ENCODE measurements around the gene FOCAD. TPM values are rescaled to one million over a fixed set of nuclear protein-coding genes. Genes with fewer than 3 reads are reported as not detected.

Gene FOCAD
- total and polyA plus RNA-seq, 10 of the 15 experiments (the other 5 are each of a cell fraction or from before 2014, with no cell fraction given), result 13.7 to 93.0 (median 41.8) TPM

GRCh38 chr9:20853866-20854265, 169.8 kb downstream of the FOCAD start:
- FAIRE-seq, result no peak
- Histone ChIP-seq H2AFZ (ENCODE audit: control insufficient read depth, low read depth, low read length) (no peak overlapping the region), H4K20me1 (ENCODE audit: control insufficient read depth, insufficient read depth) (no peaks in the 10 kb centered on the region), H3K27me3 (replicated peaks in 1 of 2; ENCODE audit: control insufficient read depth in 2 of 2, insufficient read depth in 2 of 2, low read length in 1 of 2) (no peaks in the 10 kb centered on the region), H3K36me3 (ENCODE audit: control insufficient read depth in 2 of 2, insufficient read depth in 2 of 2, low read length in 1 of 2) (no peaks in the 10 kb centered on the region), H3K4me2 (ENCODE audit: control insufficient read depth, insufficient read depth) (no peak overlapping the region), H3K4me3 (no peak overlapping the region), H3K79me2 (ENCODE audit: control insufficient read depth, insufficient read depth, low read length) (no peaks in the 10 kb centered on the region), H3K9me3 (replicated peaks; ENCODE audit: control insufficient read depth, insufficient read depth, low read length) (no peaks in the 10 kb centered on the region; the same call in 2 of the 3 replicates), H3K27ac (ENCODE audit: control insufficient read depth, insufficient read depth) (no peak overlapping the region), H3K4me1 (ENCODE audit: control insufficient read depth, insufficient read depth, low read length) (no peaks in the 10 kb centered on the region), H3K9ac (ENCODE audit: control insufficient read depth, insufficient read depth, low read length) (no peak overlapping the region)
- no TSS peak for BruUV-seq (replicated peaks)
- POLR2A ChIA-PET, result interaction anchor here (0.6 kb wide), 1 partner anchor 287 kb away, joined by 3 read pairs; no protein-coding TSS in a partner anchor
- in situ Hi-C loops (cut with MboI) (no loop called here), intact Hi-C loops (cut with micrococcal nuclease; ENCODE audit: unreplicated experiment) (no loop called here)
- DNase-seq (ENCODE audit: low read depth, low spot score), result no peak
- whole genome bisulfite sequencing (ENCODE audit: insufficient coverage, insufficient replicate concordance, low lambda C conversion rate, missing lambda C conversion rate), result 61% methylated on average over 2 of the region's 2 CpGs
- CTCF ChIA-PET, result interaction anchor here (0.7 kb wide), 1 partner anchor 31 kb away, joined by 3 read pairs; no protein-coding TSS in a partner anchor
- no peak for TF ChIP-seq SIX5 (IDR thresholded peaks at IDR 0.05; ENCODE audit: low read depth, low read length, severe bottlenecking)
- TF ChIP-seq JUND (IDR thresholded peaks at IDR 0.05; ENCODE audit: low read depth, low read length), result no peak
- no peak for TF ChIP-seq RBBP5 (conservative IDR thresholded peaks at IDR 0.05)
- no peak for TF ChIP-seq YY1 (IDR thresholded peaks at IDR 0.05; ENCODE audit: low read depth, low read length)
- TF ChIP-seq ASH2L (IDR thresholded peaks at IDR 0.05; ENCODE audit: borderline replicate concordance, low read depth), result no peak
- no peak for TF ChIP-seq SREBF1 (IDR thresholded peaks at IDR 0.05; ENCODE audit: low read length)
- TF ChIP-seq RB1 (IDR thresholded peaks at IDR 0.05; ENCODE audit: borderline replicate concordance), result no peak
- TF ChIP-seq, protein P1, sequence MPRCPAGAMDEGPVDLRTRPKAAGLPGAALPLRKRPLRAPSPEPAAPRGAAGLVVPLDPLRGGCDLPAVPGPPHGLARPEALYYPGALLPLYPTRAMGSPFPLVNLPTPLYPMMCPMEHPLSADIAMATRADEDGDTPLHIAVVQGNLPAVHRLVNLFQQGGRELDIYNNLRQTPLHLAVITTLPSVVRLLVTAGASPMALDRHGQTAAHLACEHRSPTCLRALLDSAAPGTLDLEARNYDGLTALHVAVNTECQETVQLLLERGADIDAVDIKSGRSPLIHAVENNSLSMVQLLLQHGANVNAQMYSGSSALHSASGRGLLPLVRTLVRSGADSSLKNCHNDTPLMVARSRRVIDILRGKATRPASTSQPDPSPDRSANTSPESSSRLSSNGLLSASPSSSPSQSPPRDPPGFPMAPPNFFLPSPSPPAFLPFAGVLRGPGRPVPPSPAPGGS (IDR thresholded peaks at IDR 0.05; ENCODE audit: borderline replicate concordance, insufficient read depth, low read depth, low read length, poor library complexity, severe bottlenecking), result no peak
- no peak for TF ChIP-seq SPI1 (IDR thresholded peaks at IDR 0.05; ENCODE audit: borderline replicate concordance, insufficient read depth, low read depth, low read length)
- ATAC-seq, result no peak
- RAD21 ChIA-PET (ENCODE audit: unreplicated experiment), result interaction anchor here (0.6 kb wide), 1 partner anchor 307 kb away, joined by 3 read pairs; no protein-coding TSS in a partner anchor
- SMC1A ChIA-PET (ENCODE audit: uncharacterized antibody, unreplicated experiment), result interaction anchor here (0.9 to 1.7 kb wide), 5 partner anchors 10 to 154 kb away, joined by 3 to 9 read pairs (median 4); no protein-coding TSS in a partner anchor
